Breast epithelium (tissue), 4 donors: ENCODE results near the gene EGFLAM. TPM values are rescaled to one million over a fixed set of nuclear protein-coding genes. Genes with fewer than 3 reads are reported as not detected.

Source experiments
- DNase-seq, 2 donors: peaks; one replicate each; pipeline ENCODE4 v3.0.0-alpha.2; 2019; ENCODE audit warnings: low spot score in 2 of 2
- H3K27ac ChIP-seq, 2 donors: fragments of 200-600 bp; sonication (generic) in 1 of 2; one replicate each; pipeline ENCODE4 v1.5.1; 2016 to 2019; ENCODE audit warnings: mild to moderate bottlenecking in 1 of 2
- H3K27me3 ChIP-seq, 2 donors: fragments of 200-600 bp; sonication (generic) in 1 of 2; one replicate each; pipeline versions ENCODE4 v1.5.1 to v1.6.0; 2017 to 2019; ENCODE audit warnings: control low read depth in 1 of 2, mild to moderate bottlenecking in 1 of 2
- H3K36me3 ChIP-seq: fragments of 200-600 bp; one replicate; pipeline ENCODE4 v1.5.1; 2019
- H3K4me1 ChIP-seq, 2 donors: fragments of 200-600 bp; sonication (generic); one replicate each; pipeline ENCODE4 v1.5.1; 2016 to 2019; ENCODE audit warnings: control low read depth in 1 of 2
- H3K4me3 ChIP-seq, 3 donors: fragments of 200-600 bp; sonication (generic); 1 replicate in 2 of 3; 2 replicates in 1 of 3; pipeline ENCODE4 v1.5.1; 2016 to 2019; ENCODE audit warnings: mild to moderate bottlenecking in 3 of 3, moderate library complexity in 2 of 3
- H3K9me3 ChIP-seq, 2 donors: fragments of 200-600 bp; sonication (generic) in 1 of 2; one replicate each; pipeline ENCODE4 v1.5.1; 2016 to 2019; ENCODE audit warnings: control low read depth in 1 of 2
- CTCF ChIP-seq, 3 donors: fragments of 450-650 bp; IDR thresholded peaks; one replicate each; pipeline ENCODE4 v1.5.1; 2016 to 2017; ENCODE audit warnings: antibody characterized with exemption in 3 of 3, mild to moderate bottlenecking in 3 of 3, moderate library complexity in 3 of 3
- POLR2A ChIP-seq: fragments of 450-650 bp; IDR thresholded peaks from one replicate; pipeline ENCODE4 v1.6.1; 2016; ENCODE audit warnings: antibody characterized with exemption, mild to moderate bottlenecking, moderate library complexity
- POLR2AphosphoS5 ChIP-seq, 3 donors: sonication (generic); formaldehyde crosslinking; IDR thresholded peaks; one replicate each; pipeline ENCODE4 v1.6.1; 2017; ENCODE audit warnings: antibody characterized with exemption in 3 of 3
- intact Hi-C: fragments of 100-400 bp; cut with DNase I; formaldehyde crosslinking; loops from one replicate; pipeline ENCODE4 v1.15.1; 2023; ENCODE audit warnings: low total_unique reads
- total RNA-seq, 3 donors: library from RNA; depleted of rRNA; stranded (reverse); fragments of >200 nt; gene quantifications; one replicate each; pipeline ENCODE4 v1.1.0, GENCODE V29; 2016

The EGFLAM gene
- total RNA-seq, 3 donors from 2014 or later, result 19.5 to 31.5 (median 30.5) TPM

GRCh38 chr5:38472541-38472940 is 214.2 kb downstream of the EGFLAM start:
- TF ChIP-seq POLR2A (no peak), CTCF (IDR thresholded peaks at IDR 0.05) (no peak), POLR2AphosphoS5 (IDR thresholded peaks at IDR 0.05) (no peak)
- Histone ChIP-seq H3K9me3 (no peaks in the 10 kb centered on the region), H3K36me3 (no peaks in the 10 kb centered on the region), H3K4me3 (no peak overlapping the region), H3K27me3 (no peaks in the 10 kb centered on the region), H3K27ac (peak overlapping the region in 1 of 2 donors; percentile 9), H3K4me1 (peaks cover 15 to 21% of the 10 kb centered on the region in 2 donors)
- intact Hi-C loops, result no loop called here
- no peak for DNase-seq

- no peaks in the 10 kb centered on the region for H3K9me3 ChIP-seq
- no peaks in the 10 kb centered on the region for H3K27me3 ChIP-seq
- no peak overlapping the region for H3K4me3 ChIP-seq
- H3K27ac ChIP-seq, result peak overlapping the region in 1 of 2 donors; percentile 3
- H3K4me1 ChIP-seq, result peaks cover 10 to 16% of the 10 kb centered on the region in 2 donors
- no peak for DNase-seq
- intact Hi-C loops, result no loop called here
- TF ChIP-seq POLR2AphosphoS5 (IDR thresholded peaks at IDR 0.05) (no peak), POLR2A (no peak), CTCF (IDR thresholded peaks at IDR 0.05) (no peak)
- H3K36me3 ChIP-seq, result no peaks in the 10 kb centered on the region
Measured at GRCh38 chr5:38473008-38473407, 214.6 kb downstream of the EGFLAM start.

GRCh38 chr5:38478166-38478565 is 219.8 kb downstream of the EGFLAM start:
- H3K4me1 ChIP-seq, result no peaks in the 10 kb centered on the region
- intact Hi-C loops, result no loop called here
- TF ChIP-seq POLR2A (no peak), POLR2AphosphoS5 (IDR thresholded peaks at IDR 0.05) (no peak), CTCF (IDR thresholded peaks at IDR 0.05) (no peak)
- peaks cover 9% of the 10 kb centered on the region for H3K36me3 ChIP-seq
- no peak for DNase-seq
- no peak overlapping the region for H3K4me3 ChIP-seq
- no peak overlapping the region for H3K27ac ChIP-seq
- no peaks in the 10 kb centered on the region for H3K27me3 ChIP-seq
- H3K9me3 ChIP-seq, result no peaks in the 10 kb centered on the region

GRCh38 chr5:38478878-38479277 is 220.5 kb downstream of the EGFLAM start:
- intact Hi-C loops, result no loop called here
- DNase-seq, result no peak
- H3K36me3 ChIP-seq, result peaks cover 9% of the 10 kb centered on the region
- H3K27me3 ChIP-seq, result no peaks in the 10 kb centered on the region
- peak overlapping the region in 1 of 2 donors; percentile 40 for H3K27ac ChIP-seq
- H3K4me1 ChIP-seq, result no peaks in the 10 kb centered on the region
- no peaks in the 10 kb centered on the region for H3K9me3 ChIP-seq
- TF ChIP-seq POLR2AphosphoS5 (IDR thresholded peaks at IDR 0.05) (no peak), POLR2A (no peak), CTCF (IDR thresholded peaks at IDR 0.05) (no peak)
- no peak overlapping the region for H3K4me3 ChIP-seq

- Histone ChIP-seq H3K36me3 (peaks cover 9% of the 10 kb centered on the region), H3K27me3 (no peaks in the 10 kb centered on the region), H3K9me3 (no peaks in the 10 kb centered on the region), H3K27ac (peak overlapping the region in 1 of 2 donors; percentile 40), H3K4me3 (no peak overlapping the region), H3K4me1 (no peaks in the 10 kb centered on the region)
- intact Hi-C loops, result no loop called here
- DNase-seq, result no peak
- no peak for TF ChIP-seq CTCF (IDR thresholded peaks at IDR 0.05)
Measured at GRCh38 chr5:38479315-38479904, 221.1 kb downstream of the EGFLAM start.
